Measurements from ENCODE around the gene DTWD2. TPM values are rescaled to one million over a fixed set of nuclear protein-coding genes. Genes with fewer than 3 reads are reported as not detected.
"Not testable (repeated sequence)": the region's sequence is repeated elsewhere in the genome, so short reads cannot be mapped to it uniquely, and the experiment has no call there.

The DTWD2 gene
- total RNA-seq, 2 donors from 2014 or later = 2.3 to 3.2 TPM

DNA sequence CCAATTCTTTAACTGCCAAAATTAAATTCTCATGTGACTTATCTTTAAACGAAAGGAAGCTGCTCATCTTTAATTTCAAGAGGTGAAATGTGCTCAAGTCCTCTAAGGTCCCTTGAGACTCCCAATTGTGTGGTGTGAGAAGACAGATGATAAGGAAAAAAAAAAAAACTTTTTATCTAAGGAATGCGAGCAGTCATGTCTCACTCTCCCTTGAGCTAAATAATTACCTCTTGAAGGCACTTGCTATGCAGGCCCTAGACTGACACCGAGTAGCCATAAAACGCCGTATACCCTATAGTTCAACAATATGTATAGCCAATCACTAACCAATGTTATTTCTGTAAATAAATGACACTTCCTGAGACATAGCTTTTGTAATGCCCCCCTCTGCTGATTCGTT lies 1.5 kb upstream of the DTWD2 start:
- ATAC-seq (replicated peaks in 1 of 2) (no peak), DNase-seq (no peak)
- no peaks in the 10 kb centered on the region for H3K27me3 Mint-ChIP-seq (ENCODE audit: low read depth)
- peaks cover 0 to 1% of the 10 kb centered on the region in 2 donors for H3K9me3 Mint-ChIP-seq
- peaks cover 21% of the 10 kb centered on the region for H3K4me1 Mint-ChIP-seq (ENCODE audit: low read depth)
- peaks cover 0 to 2% of the 10 kb centered on the region in 2 donors for H3K36me3 Mint-ChIP-seq (ENCODE audit: insufficient read depth in 2 of 2)
- H3K4me3 Mint-ChIP-seq = no peak overlapping the region
- H3K27ac Mint-ChIP-seq = no peak overlapping the region

DNA sequence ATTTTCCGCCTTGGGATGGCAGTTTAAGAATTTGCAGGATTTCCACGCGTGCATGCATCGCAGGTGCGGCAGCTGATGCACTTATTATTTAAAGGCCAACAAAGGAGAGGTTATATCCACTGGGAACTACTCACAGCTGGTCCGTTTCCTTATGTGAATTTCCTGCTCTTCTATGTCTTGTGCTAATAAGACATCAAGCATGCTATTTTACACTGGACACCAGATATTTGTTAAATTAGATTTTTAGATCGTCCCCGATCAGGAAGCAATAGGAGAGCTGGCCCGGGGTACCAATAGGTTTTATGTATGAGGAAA lies 476 bp upstream of the DTWD2 start:
- H3K4me1 Mint-ChIP-seq (ENCODE audit: low read depth) = peaks cover 21% of the 10 kb centered on the region
- H3K27me3 Mint-ChIP-seq (ENCODE audit: low read depth) = no peaks in the 10 kb centered on the region
- no peak for ATAC-seq (replicated peaks in 1 of 2)
- no peak for DNase-seq
- H3K36me3 Mint-ChIP-seq (ENCODE audit: insufficient read depth in 2 of 2) = peaks cover 0 to 1% of the 10 kb centered on the region in 2 donors
- H3K9me3 Mint-ChIP-seq = peaks cover 0 to 1% of the 10 kb centered on the region in 2 donors
- peak overlapping the region; percentile 46 for H3K27ac Mint-ChIP-seq
- H3K4me3 Mint-ChIP-seq = peak overlapping the region; percentile 80 to 86

DNA sequence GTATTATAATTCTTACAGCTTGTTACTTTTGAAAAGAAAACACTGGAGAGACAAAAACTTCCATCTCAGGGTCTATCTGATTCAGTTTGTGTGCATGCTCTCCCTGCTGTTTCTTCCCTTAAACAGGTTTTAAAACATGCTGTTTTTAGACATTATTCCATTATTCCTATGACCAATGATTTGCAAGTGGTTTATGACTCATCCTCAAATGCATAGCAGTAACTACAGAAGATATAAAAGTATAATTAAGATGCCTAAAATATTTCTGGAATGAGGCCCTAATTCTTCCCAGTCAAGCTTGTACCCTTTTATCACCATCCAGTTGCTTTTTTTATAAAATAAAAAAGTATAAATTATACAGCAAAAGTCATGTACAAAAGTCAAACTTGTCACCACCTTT lies 3.7 kb downstream of the DTWD2 start:
- ATAC-seq (replicated peaks in 1 of 2) (no peak), DNase-seq (no peak)
- Mint-ChIP-seq H3K9me3 (no peaks in the 10 kb centered on the region), H3K27ac (no peak overlapping the region), H3K4me3 (no peak overlapping the region), H3K27me3 (ENCODE audit: low read depth) (no peaks in the 10 kb centered on the region), H3K36me3 (ENCODE audit: insufficient read depth in 2 of 2) (no peaks in the 10 kb centered on the region), H3K4me1 (ENCODE audit: low read depth) (peaks cover 21% of the 10 kb centered on the region)

DNA sequence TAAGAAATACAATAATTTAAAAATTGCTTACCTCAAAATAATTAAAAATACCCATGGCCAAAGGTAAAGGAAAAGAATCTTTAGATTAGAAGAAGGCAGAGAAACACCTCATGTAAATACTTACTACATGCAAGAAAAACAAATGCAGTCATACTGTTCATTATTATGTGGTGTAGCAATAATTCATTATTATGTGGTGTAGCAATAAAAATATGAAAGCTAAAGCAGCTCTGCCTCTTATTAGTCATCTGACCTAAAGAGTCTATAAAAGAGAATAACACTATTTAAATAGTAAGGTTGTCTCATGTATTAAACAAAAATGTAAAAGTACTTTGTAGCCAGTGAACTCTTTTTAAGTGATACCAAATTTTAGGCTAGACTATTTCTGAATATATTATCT lies 6.6 kb downstream of the DTWD2 start:
- peaks cover 0 to 3% of the 10 kb centered on the region in 2 donors for H3K9me3 Mint-ChIP-seq

DNA sequence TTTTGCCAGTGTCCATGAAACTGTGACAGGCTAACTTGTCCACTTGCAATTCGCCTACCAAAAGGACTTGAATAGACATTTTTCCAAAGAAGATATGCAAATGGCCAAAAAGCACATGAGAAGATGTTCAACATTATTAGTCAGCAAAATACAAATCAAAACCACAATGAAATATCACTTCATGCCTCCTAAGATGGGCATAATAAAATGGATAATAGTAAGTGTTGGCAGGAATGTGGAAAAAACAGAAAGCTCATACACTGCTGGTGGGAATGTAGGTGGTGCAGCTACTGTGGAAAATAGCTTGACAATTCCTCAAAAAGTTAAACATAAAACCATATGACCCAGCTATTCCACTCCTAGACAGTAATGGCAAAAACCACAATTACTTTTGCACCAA lies 7.9 kb downstream of the DTWD2 start:
- Mint-ChIP-seq H3K36me3 (ENCODE audit: insufficient read depth in 2 of 2) (peaks cover 4 to 9% of the 10 kb centered on the region in 2 donors), H3K9me3 (peaks cover 5% of the 10 kb centered on the region in 2 donors), H3K4me3 (no peak overlapping the region), H3K27me3 (ENCODE audit: low read depth) (no peaks in the 10 kb centered on the region), H3K4me1 (ENCODE audit: low read depth) (no peaks in the 10 kb centered on the region), H3K27ac (no peak overlapping the region)
- no peak for DNase-seq
- ATAC-seq (replicated peaks in 1 of 2) = no peak

More for the DNA sequence above, 6.6 kb downstream of the DTWD2 start:
- peaks cover 0 to 2% of the 10 kb centered on the region in 2 donors for H3K36me3 Mint-ChIP-seq (ENCODE audit: insufficient read depth in 2 of 2)
- H3K27ac Mint-ChIP-seq = no peak overlapping the region
- no peak for DNase-seq
- ATAC-seq (replicated peaks in 1 of 2) = no peak
- no peak overlapping the region for H3K4me3 Mint-ChIP-seq
- H3K4me1 Mint-ChIP-seq (ENCODE audit: low read depth) = peaks cover 5% of the 10 kb centered on the region
- no peaks in the 10 kb centered on the region for H3K27me3 Mint-ChIP-seq (ENCODE audit: low read depth)

DNA sequence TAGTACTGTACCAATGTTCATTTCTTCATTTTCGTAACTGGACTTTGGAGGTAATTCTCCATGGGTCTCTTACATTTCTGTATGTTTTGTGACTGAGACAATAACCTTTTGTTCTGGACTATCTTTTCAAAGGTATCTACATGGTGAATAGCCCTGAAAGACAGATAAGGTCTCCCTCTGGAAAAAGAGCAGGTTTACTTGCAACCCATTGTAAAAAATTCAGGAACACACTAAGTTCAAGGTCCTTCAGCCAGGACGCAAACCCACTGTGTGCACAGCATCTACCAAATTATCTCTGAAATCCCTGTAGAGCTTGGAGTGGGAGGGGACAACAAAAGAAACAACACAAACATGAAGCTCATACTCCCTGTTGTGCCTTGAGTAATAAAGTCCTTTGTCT lies 8.3 kb downstream of the DTWD2 start:
- no peak for ATAC-seq (replicated peaks in 1 of 2)

DNA sequence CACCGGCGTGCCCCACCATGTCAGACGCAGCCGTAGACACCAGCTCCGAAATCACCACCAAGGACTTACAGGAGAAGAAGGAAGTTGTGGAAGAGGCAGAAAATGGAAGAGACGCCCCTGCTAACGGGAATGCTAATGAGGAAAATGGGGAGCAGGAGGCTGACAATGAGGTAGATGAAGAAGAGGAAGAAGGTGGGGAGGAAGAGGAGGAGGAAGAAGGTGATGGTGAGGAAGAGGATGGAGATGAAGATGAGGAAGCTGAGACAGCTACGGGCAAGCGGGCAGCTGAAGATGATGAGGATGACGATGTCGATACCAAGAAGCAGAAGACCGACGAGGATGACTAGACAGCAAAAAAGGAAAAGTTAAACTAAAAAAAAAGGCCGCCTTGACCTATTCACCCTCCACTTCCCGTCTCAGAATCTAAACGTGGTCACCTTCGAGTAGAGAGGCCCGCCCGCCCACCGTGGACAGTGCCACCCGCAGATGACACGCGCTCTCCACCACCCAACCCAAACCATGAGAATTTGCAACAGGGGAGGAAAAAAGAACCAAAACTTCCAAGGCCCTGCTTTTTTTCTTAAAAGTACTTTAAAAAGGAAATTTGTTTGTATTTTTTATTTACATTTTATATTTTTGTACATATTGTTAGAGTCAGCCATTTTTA lies 14.4 kb downstream of the DTWD2 start:
- H3K4me3 Mint-ChIP-seq; ATAC-seq (replicated peaks in 1 of 2); DNase-seq; H3K4me1 Mint-ChIP-seq (ENCODE audit: low read depth); H3K36me3 Mint-ChIP-seq (ENCODE audit: insufficient read depth in 2 of 2); H3K27ac Mint-ChIP-seq; H3K27me3 Mint-ChIP-seq (ENCODE audit: low read depth): not testable (repeated sequence)
- H3K9me3 Mint-ChIP-seq = peaks cover 6 to 12% of the 10 kb centered on the region in 2 donors

More for the DNA sequence above, 8.3 kb downstream of the DTWD2 start:
- H3K4me3 Mint-ChIP-seq = no peak overlapping the region
- peaks cover 6 to 9% of the 10 kb centered on the region in 2 donors for H3K36me3 Mint-ChIP-seq (ENCODE audit: insufficient read depth in 2 of 2)
- H3K4me1 Mint-ChIP-seq (ENCODE audit: low read depth) = no peaks in the 10 kb centered on the region
- no peaks in the 10 kb centered on the region for H3K27me3 Mint-ChIP-seq (ENCODE audit: low read depth)
- H3K27ac Mint-ChIP-seq = no peak overlapping the region
- peaks cover 5% of the 10 kb centered on the region in 2 donors for H3K9me3 Mint-ChIP-seq
- DNase-seq = no peak

DNA sequence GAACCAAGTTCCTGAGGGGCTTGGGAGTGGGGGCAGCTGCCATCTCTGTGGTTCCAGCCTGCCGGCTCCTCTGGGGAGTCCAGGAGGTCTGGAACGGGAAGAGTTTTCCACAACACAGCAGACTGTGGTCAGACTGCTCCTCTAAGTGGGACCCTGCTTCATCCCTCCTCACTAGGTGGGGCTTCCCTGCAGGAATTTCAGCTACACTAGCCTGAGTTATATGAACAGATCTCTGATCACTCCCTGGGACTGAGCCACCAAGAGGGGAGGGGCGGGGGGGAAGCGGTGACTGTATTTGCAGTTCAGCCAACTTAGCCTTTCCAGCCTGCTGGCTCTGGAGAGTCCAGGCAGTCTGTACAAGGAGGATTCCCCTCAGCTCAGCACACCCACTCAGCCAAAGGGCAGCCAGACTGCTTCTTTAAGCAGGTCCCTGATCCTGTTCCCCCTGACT lies 19.4 kb downstream of the DTWD2 start:
- H3K9me3 Mint-ChIP-seq = peaks cover 2 to 7% of the 10 kb centered on the region in 2 donors
- H3K4me1 Mint-ChIP-seq (ENCODE audit: low read depth) = no peaks in the 10 kb centered on the region
- DNase-seq = no peak
- H3K4me3 Mint-ChIP-seq = no peak overlapping the region
- no peaks in the 10 kb centered on the region for H3K27me3 Mint-ChIP-seq (ENCODE audit: low read depth)
- H3K36me3 Mint-ChIP-seq (ENCODE audit: insufficient read depth in 2 of 2) = no peaks in the 10 kb centered on the region
- ATAC-seq (replicated peaks in 1 of 2) = no peak
- no peak overlapping the region for H3K27ac Mint-ChIP-seq

DNA sequence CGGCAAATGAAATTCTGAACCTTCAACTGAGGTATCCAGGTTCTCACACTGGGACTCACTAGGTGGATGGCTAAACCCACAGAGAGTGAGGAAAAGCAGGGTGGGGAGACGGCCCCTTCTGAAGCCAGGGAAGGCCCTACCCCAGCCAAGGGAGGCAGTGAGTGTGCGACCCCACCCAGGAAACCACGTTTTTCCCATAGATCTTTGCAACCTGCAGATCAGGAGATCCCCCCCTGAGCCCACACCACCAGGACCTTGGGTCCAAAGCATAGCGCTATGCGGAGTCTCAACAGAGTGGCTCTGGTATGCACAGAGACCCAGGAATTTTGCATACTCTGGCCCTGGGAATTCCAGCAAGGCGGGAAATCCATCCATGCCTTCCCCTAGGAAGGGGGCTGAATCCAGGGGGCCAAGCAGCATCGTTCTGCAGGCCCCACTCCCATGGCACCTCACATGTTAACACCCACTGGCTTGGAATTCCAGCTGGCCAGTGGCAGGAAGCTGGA lies 19.9 kb downstream of the DTWD2 start:
- H3K4me1 Mint-ChIP-seq (ENCODE audit: low read depth) = no peaks in the 10 kb centered on the region
- no peak overlapping the region for H3K4me3 Mint-ChIP-seq
- DNase-seq = no peak
- no peak for ATAC-seq (replicated peaks in 1 of 2)
- H3K27ac Mint-ChIP-seq = no peak overlapping the region
- no peaks in the 10 kb centered on the region for H3K27me3 Mint-ChIP-seq (ENCODE audit: low read depth)
- H3K36me3 Mint-ChIP-seq (ENCODE audit: insufficient read depth in 2 of 2) = no peaks in the 10 kb centered on the region
- peaks cover 2 to 3% of the 10 kb centered on the region in 2 donors for H3K9me3 Mint-ChIP-seq

DNA sequence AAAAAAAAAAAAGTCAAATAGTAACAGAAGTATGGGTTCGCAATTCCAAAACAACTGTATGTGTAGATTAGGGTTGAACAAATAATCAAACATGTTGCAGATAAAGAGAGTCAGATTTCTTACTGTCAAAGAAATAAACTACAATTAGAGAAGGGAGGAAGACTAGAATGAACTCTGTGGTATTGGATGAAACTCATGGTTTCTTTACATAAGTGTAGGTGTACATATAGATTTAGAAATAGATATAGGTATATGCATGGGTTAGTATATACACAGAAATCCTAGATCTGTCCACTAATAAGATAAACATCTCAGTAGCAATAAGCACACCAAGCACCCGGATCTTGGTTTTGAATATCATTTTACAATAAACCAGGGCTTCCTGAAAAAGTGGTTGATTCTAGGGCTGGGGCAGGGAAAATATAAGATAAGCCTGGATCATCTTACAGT lies 21.3 kb downstream of the DTWD2 start:
- H3K9me3 Mint-ChIP-seq = peaks cover 0 to 2% of the 10 kb centered on the region in 2 donors
- no peak overlapping the region for H3K4me3 Mint-ChIP-seq
- no peaks in the 10 kb centered on the region for H3K4me1 Mint-ChIP-seq (ENCODE audit: low read depth)
- ATAC-seq (replicated peaks in 1 of 2) (no peak), DNase-seq (no peak)
- H3K27ac Mint-ChIP-seq = no peak overlapping the region
- H3K27me3 Mint-ChIP-seq (ENCODE audit: low read depth) = no peaks in the 10 kb centered on the region
- H3K36me3 Mint-ChIP-seq (ENCODE audit: insufficient read depth in 2 of 2) = peaks cover 0 to 2% of the 10 kb centered on the region in 2 donors

DNA sequence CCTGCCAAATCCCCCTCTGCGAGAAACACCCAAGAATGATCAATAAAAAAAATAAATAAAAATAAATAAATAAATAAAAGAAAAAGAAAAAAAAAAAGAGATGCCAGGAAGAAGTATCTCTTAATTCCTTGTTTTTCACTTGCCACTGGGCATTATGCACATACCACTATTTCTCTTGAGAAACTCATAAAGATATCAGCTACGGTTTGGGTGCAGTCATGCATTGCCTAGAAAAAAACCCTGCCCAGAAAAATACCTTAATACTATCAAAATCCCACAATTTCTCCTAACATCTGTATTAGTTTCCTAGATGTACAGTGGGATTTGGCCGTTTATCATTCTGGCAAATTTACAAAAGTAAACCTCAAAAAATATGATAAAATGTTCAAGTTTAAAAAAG lies 22.5 kb downstream of the DTWD2 start:
- DNase-seq (no peak), ATAC-seq (replicated peaks in 1 of 2) (no peak)
- Mint-ChIP-seq H3K4me1 (ENCODE audit: low read depth) (no peaks in the 10 kb centered on the region), H3K36me3 (ENCODE audit: insufficient read depth in 2 of 2) (peaks cover 0 to 2% of the 10 kb centered on the region in 2 donors), H3K4me3 (no peak overlapping the region), H3K9me3 (no peaks in the 10 kb centered on the region), H3K27me3 (ENCODE audit: low read depth) (no peaks in the 10 kb centered on the region), H3K27ac (no peak overlapping the region)

DNA sequence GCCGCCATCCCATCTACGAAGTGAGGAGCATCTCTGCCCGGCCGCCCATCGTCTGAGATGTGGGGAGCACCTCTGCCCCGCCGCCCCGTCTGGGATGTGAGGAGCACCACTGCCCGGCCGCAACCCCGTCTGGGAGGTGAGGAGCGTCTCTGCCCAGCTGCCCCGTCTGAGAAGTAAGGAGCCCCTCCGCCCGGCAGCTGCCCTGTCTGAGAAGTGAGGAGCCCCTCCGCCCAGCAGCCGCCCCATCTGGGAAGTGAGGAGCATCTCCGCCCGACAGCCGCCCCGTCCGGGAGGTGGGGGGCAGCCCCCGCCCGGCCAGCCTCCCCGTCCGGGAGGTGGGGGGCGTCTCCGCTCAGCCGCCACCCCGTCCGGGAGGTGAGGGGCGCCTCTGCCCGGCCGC lies 23.4 kb downstream of the DTWD2 start:
- not testable (repeated sequence) for H3K27ac Mint-ChIP-seq; H3K4me1 Mint-ChIP-seq (ENCODE audit: low read depth); H3K27me3 Mint-ChIP-seq (ENCODE audit: low read depth)

DNA sequence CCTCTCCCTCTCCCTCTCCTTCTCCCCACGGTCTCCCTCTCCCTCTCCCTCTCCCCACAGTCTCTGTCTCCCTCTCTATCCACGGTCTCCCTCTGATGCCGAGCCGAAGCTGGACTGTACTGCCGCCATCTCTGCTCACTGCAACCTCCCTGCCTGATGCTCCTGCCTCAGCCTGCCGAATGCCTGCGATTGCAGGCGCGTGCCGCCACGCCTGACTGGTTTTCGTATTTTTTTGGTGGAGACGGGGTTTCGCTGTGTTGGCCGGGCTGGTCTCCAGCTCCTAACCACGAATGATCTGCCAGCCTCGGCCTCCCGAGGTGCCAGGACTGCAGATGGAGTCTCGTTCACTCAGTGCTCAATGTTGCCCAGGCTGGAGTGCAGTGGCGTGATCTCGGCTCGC lies 24.0 kb downstream of the DTWD2 start:
- not testable (repeated sequence) for H3K4me1 Mint-ChIP-seq (ENCODE audit: low read depth); ATAC-seq (replicated peaks in 1 of 2); H3K4me3 Mint-ChIP-seq

More for the DNA sequence above, 23.4 kb downstream of the DTWD2 start:
- H3K4me3 Mint-ChIP-seq; DNase-seq; ATAC-seq (replicated peaks in 1 of 2); H3K36me3 Mint-ChIP-seq (ENCODE audit: insufficient read depth in 2 of 2); H3K9me3 Mint-ChIP-seq: not testable (repeated sequence)

DNA sequence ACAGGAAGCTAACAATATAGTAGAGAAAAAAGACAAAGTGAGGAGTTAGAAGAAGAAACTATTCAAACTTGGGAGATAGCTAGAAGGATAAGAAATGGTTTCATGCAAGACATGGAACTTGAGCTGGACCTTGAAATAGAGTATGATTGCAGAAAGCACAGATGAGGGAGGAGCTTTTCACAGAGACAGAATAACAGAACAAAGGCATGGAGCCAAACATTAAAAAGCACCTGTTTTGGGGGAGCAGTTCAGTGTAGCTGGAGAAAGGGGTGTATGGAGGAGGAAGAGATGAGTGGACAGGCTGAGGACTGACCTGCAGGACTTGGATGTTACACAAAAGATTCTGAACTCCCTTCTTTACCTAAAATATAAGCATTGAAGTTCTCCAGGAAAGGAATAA lies 25.2 kb downstream of the DTWD2 start:
- H3K4me1 Mint-ChIP-seq (ENCODE audit: low read depth) = no peaks in the 10 kb centered on the region
- H3K36me3 Mint-ChIP-seq (ENCODE audit: insufficient read depth in 2 of 2) = peaks cover 0 to 2% of the 10 kb centered on the region in 2 donors
- H3K27me3 Mint-ChIP-seq (ENCODE audit: low read depth) = no peaks in the 10 kb centered on the region
- ATAC-seq (replicated peaks in 1 of 2) (no peak), DNase-seq (no peak)
- H3K4me3 Mint-ChIP-seq = no peak overlapping the region
- H3K9me3 Mint-ChIP-seq = no peaks in the 10 kb centered on the region
- H3K27ac Mint-ChIP-seq = no peak overlapping the region

More for the DNA sequence above, 24.0 kb downstream of the DTWD2 start:
- H3K27ac Mint-ChIP-seq; DNase-seq; H3K36me3 Mint-ChIP-seq (ENCODE audit: insufficient read depth in 2 of 2); H3K9me3 Mint-ChIP-seq; H3K27me3 Mint-ChIP-seq (ENCODE audit: low read depth): not testable (repeated sequence)

Data from activated T-cell treated with anti-CD3 and anti-CD28 coated beads, Interleukin-2, amount 50 U/mL, for 72 hours (primary cell).